Raji (cell line): ENCODE data around the gene PGS1.

ENCODE experiments used
- POLR2A ChIP-seq: IDR thresholded peaks from 2 replicates; pipeline ENCODE4 v1.6.1; 2011; ENCODE audit warnings: low read depth, low read length, control low read depth; ENCODE audit not compliant: insufficient read depth

PGS1 gene

DNA sequence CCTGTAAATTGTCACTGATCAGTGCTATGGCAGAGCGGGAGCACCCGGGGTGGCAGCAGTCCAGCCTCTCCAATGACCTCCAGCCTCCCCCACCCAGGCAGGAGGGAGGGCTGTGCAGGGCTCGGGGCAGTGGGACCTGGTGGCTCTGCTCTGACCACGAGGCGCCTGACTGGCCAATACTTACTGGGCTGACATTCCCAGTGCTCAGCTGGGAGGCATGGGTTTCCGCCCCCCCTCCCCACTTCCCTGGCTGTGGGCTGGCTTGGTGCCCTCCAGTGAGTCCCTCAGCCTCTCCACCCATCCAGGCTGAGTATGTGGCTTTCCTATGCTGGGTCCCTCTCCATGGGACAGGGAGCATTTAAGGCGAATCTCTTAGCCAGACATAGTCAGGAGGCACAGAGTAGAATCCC lies 21.3 kb upstream of the PGS1 start:
- TF ChIP-seq POLR2A: no peak

DNA sequence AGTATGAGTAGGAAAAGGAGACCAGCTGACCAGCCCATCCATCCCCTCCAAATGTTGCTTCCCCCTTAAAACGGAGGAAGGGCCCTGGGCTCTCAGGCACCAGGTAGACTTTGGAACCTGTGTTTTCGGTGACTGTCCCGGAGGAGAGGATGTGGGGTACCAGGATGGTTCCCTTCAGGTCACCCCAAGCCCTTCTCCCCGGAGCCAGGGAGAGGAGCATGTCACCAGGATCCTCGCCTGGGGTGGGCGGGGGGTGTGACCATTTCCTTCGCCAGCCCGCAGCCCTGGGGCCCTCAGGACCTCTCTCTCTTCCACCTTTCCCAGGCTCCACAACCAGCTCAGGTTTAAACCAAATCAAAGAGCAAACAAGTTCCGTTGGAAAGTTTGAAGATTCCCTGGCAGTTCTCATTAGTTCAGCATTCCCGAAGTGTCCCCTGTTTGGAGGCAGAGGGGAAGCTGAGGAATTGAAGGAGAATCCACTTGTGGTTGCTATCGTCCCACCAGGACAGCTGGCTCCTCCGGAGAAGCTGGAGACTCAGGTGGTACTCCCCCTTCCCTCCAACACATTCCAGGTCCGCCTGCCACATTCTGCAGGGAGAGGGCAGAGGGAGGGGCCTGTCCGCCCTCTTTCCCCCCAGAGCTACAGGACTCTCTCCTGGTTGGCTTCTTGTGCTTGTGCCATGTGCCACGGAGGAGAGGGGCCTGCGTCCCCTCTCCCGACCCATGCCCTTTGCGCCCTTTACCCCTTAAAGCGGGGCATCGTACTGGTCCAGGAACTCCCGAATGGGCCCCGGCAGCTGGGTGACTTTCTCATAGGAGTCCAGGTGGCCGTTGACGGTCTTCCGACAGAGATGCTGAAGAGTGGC lies 20.5 kb upstream of the PGS1 start:
- no peak for TF ChIP-seq POLR2A

DNA sequence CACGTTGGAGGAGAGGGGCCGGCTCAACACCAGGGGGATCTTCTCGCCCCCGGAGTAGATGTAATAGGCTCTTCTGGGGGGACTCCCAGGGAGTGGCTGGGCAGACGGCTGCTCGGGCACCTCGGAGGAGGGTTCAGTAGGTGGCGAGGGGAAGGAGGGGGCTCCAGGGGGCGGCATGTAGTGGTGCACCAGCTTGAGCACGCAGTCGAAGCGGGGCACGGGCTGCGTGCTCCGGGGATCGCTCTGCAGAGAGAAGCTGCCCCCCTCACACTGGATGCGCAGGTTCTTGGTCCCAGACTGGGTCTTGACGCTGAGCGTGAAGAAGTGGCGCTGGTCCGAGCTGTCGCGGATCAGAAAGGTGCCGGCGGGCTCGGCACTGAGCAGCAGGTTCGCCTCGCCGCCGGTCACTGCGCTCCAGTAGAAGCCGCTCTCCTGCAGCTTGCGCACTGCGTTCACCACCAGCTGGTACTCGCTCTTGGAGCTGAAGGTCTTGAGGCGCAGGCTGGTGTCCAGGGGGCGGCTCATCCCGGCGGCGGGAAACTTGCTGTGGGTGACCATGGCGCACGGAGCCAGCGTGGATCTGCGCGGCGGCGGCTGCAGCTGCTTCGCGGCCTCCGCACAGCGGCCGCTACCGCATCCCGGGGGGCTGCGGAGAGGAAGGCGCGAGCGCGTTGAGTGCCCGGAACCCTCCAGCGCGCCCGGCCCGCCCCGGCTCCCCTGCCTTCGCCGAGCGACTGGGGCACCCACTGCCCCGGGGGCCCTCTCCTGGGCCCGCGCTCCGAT lies 19.7 kb upstream of the PGS1 start:
- no peak for TF ChIP-seq POLR2A

DNA sequence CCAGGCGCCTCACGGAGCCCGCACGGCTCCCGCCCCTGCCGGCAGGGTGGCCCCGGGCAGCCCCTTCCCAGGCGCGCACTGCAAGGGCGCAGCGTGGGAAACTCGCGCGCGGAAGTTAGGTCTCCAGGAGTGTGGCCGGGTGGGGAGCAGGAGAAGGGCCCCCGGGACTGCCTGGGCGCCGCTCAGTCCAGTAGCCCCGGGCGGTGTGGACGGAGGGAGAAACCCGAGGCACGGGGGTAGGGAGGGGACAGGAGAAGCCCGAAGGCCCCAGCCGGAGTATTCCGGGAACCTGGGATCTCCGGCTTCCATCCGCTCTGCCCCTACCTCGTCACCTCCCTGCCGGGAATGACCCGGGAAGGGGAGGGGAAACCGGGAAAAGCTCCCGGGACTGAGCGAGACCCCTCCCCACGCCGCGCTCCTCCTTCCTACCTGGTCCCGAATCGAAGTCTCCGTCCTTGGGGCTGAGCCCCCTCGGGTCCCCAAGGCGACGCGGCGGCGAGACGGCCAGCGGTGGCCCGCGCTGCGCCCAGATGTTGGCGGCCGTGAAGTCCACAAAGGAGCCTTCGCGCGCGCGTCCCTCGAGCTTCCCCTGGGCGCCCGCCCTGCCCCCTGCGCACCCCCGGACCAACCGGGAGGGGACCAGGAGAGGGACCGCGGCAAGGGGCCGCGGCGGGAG lies 19.0 kb upstream of the PGS1 start:
- no peak for TF ChIP-seq POLR2A

DNA sequence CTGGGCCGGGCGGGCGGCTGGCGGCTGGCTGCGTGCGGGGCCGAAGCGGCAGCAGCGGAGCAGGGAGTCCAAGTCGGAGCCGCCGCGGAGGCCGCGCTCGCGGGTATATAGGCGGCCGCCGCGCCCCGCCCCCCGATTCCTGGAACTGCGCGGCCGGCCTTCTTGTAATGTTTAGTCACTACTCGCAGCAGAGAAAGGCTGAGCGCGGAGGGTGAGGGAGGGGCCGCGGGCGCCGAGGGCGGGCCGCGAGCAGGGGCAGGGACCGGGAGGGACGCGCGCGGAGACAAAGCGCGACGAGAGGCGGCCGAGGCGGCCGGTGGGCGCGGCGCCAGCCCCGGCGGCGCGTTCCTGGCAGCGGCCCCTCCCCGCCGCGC lies 18.5 kb upstream of the PGS1 start, which contains the start of gene SOCS3:
Gene SOCS3 (minus strand): TSS at position 81 of the 374 bp plus-strand sequence. CDS start 982 bp downstream, outside the sequence.
- TF ChIP-seq POLR2A: no peak

DNA sequence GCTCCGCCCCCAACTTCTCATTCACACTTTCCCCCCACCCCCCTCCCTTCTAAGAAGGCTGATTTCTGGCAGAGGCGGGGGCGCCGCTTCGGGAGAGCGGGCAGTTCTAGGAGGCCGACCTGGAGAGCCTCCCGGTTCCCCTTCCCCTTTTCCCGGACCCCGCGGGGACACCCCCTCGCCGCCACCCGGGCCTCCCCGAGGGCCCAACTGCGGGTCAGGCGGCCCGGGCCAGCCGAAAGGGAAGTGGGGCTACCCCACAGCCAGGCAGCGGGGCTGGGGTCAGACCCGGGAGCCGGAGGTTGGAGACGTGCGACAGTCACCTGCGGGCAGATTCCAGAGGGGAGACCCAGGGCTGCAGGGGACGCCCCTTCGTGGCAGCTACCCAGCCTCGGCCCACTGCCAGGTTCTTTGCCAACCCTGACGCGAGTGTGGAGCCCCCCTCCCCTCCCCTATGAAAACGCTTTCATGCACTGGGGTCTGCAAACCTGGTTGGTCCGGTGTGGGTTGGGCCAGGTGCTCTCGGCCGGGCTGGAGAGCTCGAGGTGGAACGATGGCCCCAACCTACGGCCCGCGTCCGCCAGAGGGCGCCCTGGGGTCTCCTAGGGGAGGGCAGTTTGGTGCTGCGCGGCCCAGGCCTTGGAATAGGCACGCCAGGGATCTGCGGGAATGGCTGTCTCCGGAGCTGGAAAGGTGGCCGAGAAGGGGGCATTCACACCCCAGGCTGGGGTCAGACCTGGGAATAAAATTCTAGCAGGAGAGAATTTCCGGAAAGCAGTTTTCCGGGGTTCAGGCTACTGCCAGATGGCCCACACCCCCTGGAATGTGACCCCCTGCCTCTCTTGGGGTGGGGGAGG lies 17.9 kb upstream of the PGS1 start:
- TF ChIP-seq POLR2A: no peak

DNA sequence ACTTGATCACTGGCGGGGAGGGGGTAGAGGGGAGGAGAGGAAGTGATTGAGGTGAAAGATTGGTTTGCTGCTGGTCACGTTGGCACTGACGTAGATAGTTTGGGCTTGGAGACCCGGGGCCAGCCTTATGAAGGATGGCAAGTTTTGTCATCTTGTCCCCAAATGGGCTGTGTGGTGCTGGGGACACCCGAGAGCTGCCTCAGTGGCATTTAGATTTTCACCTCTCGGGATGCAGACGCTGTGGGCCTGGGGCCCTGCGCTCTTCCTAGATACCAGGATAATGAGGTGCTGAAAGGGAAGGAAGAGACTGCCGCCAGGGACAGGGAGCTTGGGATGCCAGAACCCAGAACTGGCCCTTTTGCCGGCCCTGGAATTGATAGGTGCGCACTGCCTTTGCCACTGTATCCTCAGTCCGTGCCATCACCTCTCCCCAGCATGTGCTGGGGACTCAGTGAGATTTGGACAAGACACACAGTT lies 17.2 kb upstream of the PGS1 start:
- TF ChIP-seq POLR2A: no peak

DNA sequence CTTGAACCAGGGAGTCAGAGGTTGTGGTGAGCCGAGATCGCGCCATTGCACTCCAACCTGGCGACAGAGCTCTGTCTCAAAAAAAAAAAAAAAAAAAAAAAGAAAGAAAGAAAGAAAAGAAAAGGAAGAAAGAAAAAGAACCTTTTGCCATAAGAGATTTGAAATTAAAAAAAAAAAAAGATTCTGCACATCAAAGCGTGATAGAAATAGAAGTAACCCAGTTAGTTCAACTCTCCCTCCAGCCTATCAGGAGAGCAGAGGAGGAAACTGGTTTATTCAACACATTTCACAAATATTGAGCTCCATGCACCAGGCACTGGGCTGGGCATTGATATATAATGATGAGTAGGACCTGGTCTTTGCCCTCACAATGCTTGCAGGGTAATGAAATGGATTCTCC lies 16.2 kb upstream of the PGS1 start:
- no peak for TF ChIP-seq POLR2A

DNA sequence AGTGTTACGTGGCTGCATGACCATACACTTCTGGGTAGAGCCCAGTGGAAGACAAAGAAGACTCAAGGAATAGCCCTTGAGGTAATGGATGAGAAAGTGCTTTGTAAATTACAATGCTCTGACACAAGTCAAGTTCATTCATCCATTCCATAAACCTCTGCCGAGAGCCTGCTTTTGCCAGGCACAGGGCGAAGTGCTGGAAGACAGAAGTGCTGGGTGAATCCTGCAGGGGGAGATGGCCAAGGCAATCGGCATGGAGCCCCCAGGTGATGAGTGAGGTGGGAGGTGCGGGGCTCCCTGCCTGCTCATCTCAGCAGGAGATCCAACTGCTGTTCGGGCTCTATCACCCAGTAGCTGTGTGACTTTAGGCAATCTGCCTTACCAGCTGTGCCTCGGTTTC lies 15.8 kb upstream of the PGS1 start:
- no peak for TF ChIP-seq POLR2A

DNA sequence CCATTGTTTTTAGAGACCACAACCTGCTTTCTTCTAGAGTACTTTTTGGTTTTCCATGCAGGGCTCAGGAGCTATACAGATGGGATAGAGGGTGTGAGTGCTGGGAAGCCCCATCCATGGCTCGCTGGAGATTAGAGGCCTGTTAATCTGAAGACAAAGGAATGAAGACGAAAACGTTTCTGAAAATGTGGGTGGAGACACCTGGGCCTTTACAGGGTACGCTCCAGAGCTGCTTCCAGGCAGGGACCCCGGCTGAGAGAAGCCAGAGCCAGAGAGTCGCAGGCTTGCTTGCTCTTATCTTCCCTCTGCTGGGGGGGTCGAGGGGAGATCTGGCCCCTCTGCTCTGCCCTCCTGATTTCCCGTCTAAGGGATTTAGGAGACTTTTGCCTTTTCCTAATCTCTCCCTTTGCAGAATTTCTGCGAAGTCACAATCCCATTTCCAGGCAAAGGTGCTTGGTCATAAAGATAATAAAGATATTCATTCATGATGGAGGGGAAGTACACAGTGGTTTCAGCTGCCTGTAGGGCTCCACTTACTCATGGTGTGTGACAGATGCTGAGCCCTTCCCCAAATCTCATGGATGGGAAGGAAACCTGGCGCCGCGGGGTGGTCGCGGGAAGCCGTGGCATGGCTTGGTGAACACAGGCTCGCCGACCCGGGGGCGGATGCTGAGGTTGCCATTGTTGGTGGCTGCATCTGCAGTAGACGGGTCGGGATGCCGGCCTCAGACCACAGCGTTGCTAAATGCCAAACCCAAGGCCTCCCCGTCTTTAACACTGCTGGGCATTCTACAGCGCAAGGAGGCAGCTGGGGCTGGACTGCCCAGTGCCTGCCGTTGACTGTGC lies 13.8 kb upstream of the PGS1 start:
- no peak for TF ChIP-seq POLR2A

DNA sequence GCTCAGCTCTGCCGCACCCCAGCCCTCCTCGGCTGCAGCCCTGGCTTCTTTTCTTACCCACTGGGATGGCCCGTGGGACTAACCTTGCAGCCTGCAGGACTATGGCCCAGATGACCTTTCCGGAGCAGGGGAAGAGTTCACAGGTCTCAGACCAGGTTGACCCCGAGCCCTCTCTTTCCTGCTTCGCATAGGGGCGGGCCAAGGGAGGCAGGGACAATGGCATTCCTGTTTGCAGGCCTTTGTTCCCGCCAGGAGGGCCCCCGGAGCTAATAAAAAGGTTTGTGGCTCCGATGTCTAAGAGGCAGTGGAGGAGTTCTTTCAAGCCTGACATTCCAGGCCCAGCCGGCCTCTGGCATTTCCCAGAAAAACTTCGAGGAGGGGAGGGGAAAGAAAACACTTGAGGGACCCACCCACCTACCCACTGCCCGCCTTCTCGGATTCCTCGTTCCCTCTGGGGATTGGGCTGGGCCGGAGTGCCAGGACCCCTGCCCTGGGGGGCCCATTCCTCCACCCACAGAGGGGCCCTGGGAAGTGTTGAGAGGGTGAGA lies 12.8 kb upstream of the PGS1 start:
- TF ChIP-seq POLR2A: no peak

DNA sequence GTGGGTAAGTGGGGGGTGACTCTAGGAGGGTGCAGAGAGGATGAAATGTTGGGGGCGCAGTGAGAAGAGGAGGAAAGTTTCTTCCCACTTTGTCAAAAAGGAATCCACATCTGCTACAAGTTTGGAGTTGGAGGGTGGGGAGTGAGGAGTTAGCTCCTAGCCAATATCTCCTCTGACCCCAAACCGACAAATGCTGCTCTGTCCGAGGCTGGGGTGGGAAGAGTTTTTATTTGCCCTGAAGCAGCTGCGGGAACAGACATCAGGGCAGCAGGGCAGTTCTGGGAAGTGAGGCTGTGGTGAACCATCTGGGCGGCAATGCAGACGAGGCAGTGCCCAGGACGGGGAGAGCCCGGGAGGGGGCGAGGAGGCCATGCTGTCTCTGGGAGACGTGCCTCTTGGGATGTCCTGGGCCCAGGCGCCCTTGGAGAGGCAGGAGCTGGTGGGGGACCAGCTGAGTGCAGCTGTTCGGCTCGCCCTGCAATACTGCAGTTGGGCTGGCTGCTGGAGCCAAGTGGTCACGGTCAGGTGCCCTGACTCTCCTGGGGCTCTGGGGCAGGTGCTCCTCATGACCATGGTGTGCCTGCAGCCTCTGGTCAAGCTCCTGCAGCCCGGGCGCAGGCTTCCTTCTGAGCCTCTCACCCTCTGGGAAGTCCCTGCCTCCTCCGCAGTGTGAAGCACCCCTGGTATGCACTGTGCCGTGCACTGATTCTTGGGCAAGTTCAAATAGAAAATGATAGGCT lies 12.2 kb upstream of the PGS1 start:
- no peak for TF ChIP-seq POLR2A

DNA sequence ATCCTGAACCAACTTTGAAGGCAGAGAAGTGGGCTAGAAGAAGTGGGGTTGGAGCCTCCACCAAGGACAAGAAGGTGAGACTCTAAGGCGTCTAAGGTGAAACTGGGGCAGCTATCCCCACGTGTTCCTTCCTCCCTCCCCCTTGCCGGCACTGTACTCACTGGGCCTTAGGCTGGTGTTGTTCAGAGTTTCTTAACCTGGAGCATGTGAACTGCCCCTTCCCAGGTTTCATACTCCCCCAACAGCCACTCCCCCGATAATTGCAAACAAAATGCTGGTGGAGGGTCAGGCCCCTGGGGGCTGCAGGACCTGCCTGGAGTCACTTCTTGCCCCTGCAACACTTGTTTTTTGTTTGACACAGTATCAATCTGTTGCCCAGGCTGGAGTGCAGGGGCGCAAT lies 11.3 kb upstream of the PGS1 start:
- TF ChIP-seq POLR2A: no peak

DNA sequence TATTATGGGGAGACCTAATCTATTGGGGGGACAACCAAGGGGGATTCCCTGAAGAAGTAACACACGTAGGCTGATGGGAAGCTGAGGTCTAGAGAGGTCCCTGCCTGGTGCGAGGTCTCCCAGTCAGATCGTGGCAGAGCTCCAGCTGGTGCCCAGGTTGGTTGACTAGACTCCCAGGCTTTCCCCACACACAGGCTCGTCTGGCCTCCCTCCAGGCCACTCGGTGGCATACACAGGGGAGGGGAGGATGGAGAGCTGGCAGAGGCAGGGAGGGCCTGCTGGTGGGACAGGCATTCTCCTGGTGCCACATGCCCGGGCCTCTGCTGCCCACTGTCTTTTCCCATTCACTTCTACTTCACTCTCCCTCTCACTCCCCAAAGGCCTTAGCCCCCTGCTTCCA lies 10.1 kb upstream of the PGS1 start:
- no peak for TF ChIP-seq POLR2A
